Upper lobe of left lung (tissue), 4 donors: ENCODE data around the gene SH2B2.

Experiments used
- EP300 ChIP-seq, 4 donors: sonication (generic); formaldehyde crosslinking; IDR thresholded peaks; one replicate each; pipeline ENCODE4 v1.5.1; 2017; ENCODE audit warnings: antibody characterized with exemption in 4 of 4, control low read depth in 2 of 4
- POLR2A ChIP-seq, 4 donors: fragments of 450-650 bp; IDR thresholded peaks; one replicate each; pipeline ENCODE4 v1.5.1; 2016 to 2017; ENCODE audit warnings: antibody characterized with exemption in 4 of 4, mild to moderate bottlenecking in 2 of 4
- POLR2AphosphoS5 ChIP-seq, 2 donors: sonication (generic); formaldehyde crosslinking; IDR thresholded peaks; one replicate each; pipeline ENCODE4 v1.5.1; 2017; ENCODE audit warnings: antibody characterized with exemption in 2 of 2

- no peak for TF ChIP-seq POLR2AphosphoS5 (IDR thresholded peaks at IDR 0.05)
- no peak for TF ChIP-seq POLR2A (IDR thresholded peaks at IDR 0.05)
- TF ChIP-seq EP300 (IDR thresholded peaks at IDR 0.05), result no peak
These were observed 31.9 kb downstream of the SH2B2 start for GRCh38 chr7:102318482-102318971.
